Stimulated activated CD4-positive, alpha-beta T cell treated with anti-CD3 and anti-CD28 coated beads, TNF-alpha, amount 100 ng/mL, for 1 hour (primary cell): ENCODE measurements around the gene SSBP3.

ENCODE experiments used
- DNase-seq, 3 donors: peaks; one replicate each; pipeline ENCODE4 v3.0.0-alpha.2; 2020; ENCODE audit warnings: low read depth in 3 of 3, low spot score in 1 of 3

The SSBP3 gene

GRCh38 chr1:54191525-54191924 lies 214.7 kb downstream of the SSBP3 start:
- DNase-seq = no peak

- no peak for DNase-seq
Measured at GRCh38 chr1:54190526-54190925, 215.7 kb downstream of the SSBP3 start.

- DNase-seq = no peak
Measured at GRCh38 chr1:54188291-54188690, 217.9 kb downstream of the SSBP3 start.

- no peak for DNase-seq
Measured at GRCh38 chr1:54186056-54186455, 220.1 kb downstream of the SSBP3 start.

- DNase-seq = no peak
Measured at GRCh38 chr1:54180701-54181360, 225.4 kb downstream of the SSBP3 start.

- no peak for DNase-seq
Measured at GRCh38 chr1:54178296-54179070, 227.7 kb downstream of the SSBP3 start.

GRCh38 chr1:54177726-54178125 lies 228.5 kb downstream of the SSBP3 start:
- no peak for DNase-seq

GRCh38 chr1:54176621-54177327 lies 229.4 kb downstream of the SSBP3 start:
- no peak for DNase-seq
